HG03378 (cell line): ENCODE results near the gene JOSD2.
"Not testable (repeated sequence)": the region's sequence is repeated elsewhere in the genome, so short reads cannot be mapped to it uniquely, and the experiment has no call there.

Source experiments
- ATAC-seq: cut with Tn5 transposase; IDR thresholded peaks from one replicate; pipeline ENCODE4 v1.9.1; 2021; ENCODE audit warnings: mild to moderate bottlenecking, moderate library complexity; ENCODE audit not compliant: unreplicated experiment

JOSD2 gene

GRCh38 chr19:50478901-50479715 is 31.9 kb downstream of the JOSD2 start:
- no peak for ATAC-seq

- ATAC-seq = no peak
These were observed 33.1 kb downstream of the JOSD2 start for GRCh38 chr19:50477751-50478515.

GRCh38 chr19:50476907-50477238 is 34.1 kb downstream of the JOSD2 start:
- ATAC-seq = no peak

GRCh38 chr19:50476224-50476906 is 34.6 kb downstream of the JOSD2 start, which contains the start of the genes EMC10 and GARIN5A:
Gene EMC10, plus strand, starts transcription at chr19:50476507. Its CDS starts 38 bp downstream, at chr19:50476545.
Gene GARIN5A, minus strand, starts transcription at chr19:50476848. Its CDS starts 460 bp downstream, at chr19:50476388.
- ATAC-seq = peak; percentile 58

GRCh38 chr19:50475736-50476223 is 35.2 kb downstream of the JOSD2 start:
- ATAC-seq = no peak

- no peak for ATAC-seq
These were observed 35.9 kb downstream of the JOSD2 start for GRCh38 chr19:50475101-50475568.

GRCh38 chr19:50473336-50473735 is 37.7 kb downstream of the JOSD2 start:
- ATAC-seq = not testable (repeated sequence)

GRCh38 chr19:50468818-50469217 is 42.2 kb downstream of the JOSD2 start:
- ATAC-seq = no peak

- ATAC-seq = no peak
These were observed 43.4 kb downstream of the JOSD2 start for GRCh38 chr19:50467566-50467965.

- no peak for ATAC-seq
These were observed 44.3 kb downstream of the JOSD2 start for GRCh38 chr19:50466706-50467039.

GRCh38 chr19:50465986-50466705 is 44.8 kb downstream of the JOSD2 start:
- ATAC-seq = no peak

- no peak for ATAC-seq
These were observed 46.0 kb downstream of the JOSD2 start for GRCh38 chr19:50465000-50465399.

GRCh38 chr19:50464348-50464747 is 46.6 kb downstream of the JOSD2 start:
- no peak for ATAC-seq

GRCh38 chr19:50462970-50463369 is 48.0 kb downstream of the JOSD2 start:
- no peak for ATAC-seq

- no peak for ATAC-seq
These were observed 49.7 kb downstream of the JOSD2 start for GRCh38 chr19:50461066-50461875.

- ATAC-seq = peak; percentile 65
These were observed 50.7 kb downstream of the JOSD2 start for GRCh38 chr19:50460161-50460765.

- ATAC-seq = no peak
These were observed 51.4 kb downstream of the JOSD2 start for GRCh38 chr19:50459638-50460037.

GRCh38 chr19:50459067-50459456 is 51.9 kb downstream of the JOSD2 start:
- ATAC-seq = no peak

- no peak for ATAC-seq
These were observed 52.5 kb downstream of the JOSD2 start for GRCh38 chr19:50458396-50459066.
